Colonic mucosa (tissue), 4 donors: ENCODE data around the gene ACTL6B. TPM values are rescaled to one million over a fixed set of nuclear protein-coding genes. Genes with fewer than 3 reads are reported as not detected.
A peak's percentile ranks its signal among the peaks of the same experiment; 100 is the strongest.

Experiments used
- DNase-seq: peaks from one replicate; pipeline ENCODE4 v3.0.0-alpha.2; 2020
- H3K27ac ChIP-seq: fragments of 200-600 bp; one replicate; pipeline ENCODE4 v1.8.0; 2021
- H3K27me3 ChIP-seq: fragments of 200-600 bp; one replicate; pipeline ENCODE4 v1.8.0; 2021
- H3K36me3 ChIP-seq: fragments of 200-600 bp; one replicate; pipeline ENCODE4 v1.8.0; 2021
- H3K4me1 ChIP-seq: fragments of 200-600 bp; one replicate; pipeline ENCODE4 v1.8.0; 2021; ENCODE audit warnings: mild to moderate bottlenecking
- H3K4me3 ChIP-seq: fragments of 200-600 bp; one replicate; pipeline ENCODE4 v1.8.0; 2021
- H3K9ac ChIP-seq, 2 donors: one replicate each; pipeline ENCODE4 v1.7.0; 2013; ENCODE audit warnings: control low read depth in 2 of 2, low read depth in 2 of 2, low read length in 2 of 2
- H3K9me3 ChIP-seq: fragments of 200-600 bp; one replicate; pipeline ENCODE4 v1.8.0; 2021
- CTCF ChIP-seq: fragments of 200-600 bp; IDR thresholded peaks from one replicate; pipeline ENCODE4 v1.8.0; 2022; ENCODE audit warnings: antibody characterized with exemption, mild to moderate bottlenecking
- intact Hi-C: fragments of 100-400 bp; cut with DNase I; formaldehyde crosslinking; loops from one replicate; pipeline ENCODE4 v1.14.1; 2022
- total RNA-seq, 2 donors: library from RNA; stranded (reverse); fragmentation: NEBNext Ultra II Directional in 1 of 2; extraction: Animal tissue kit (Norgen Biotek cat#: 25700) in 1 of 2; gene quantifications; one replicate each; pipeline ENCODE4 v1.2.1, GENCODE V29; 2021
- donor health status: healthy.
- donor health status: DM: no; HTN: no; CAD: no.
- donor health status: DM: no; HTN: no; CAD: no.

ACTL6B gene
- total RNA-seq, 2 donors from 2014 or later = 0.29 TPM; not detected in 1

DNA sequence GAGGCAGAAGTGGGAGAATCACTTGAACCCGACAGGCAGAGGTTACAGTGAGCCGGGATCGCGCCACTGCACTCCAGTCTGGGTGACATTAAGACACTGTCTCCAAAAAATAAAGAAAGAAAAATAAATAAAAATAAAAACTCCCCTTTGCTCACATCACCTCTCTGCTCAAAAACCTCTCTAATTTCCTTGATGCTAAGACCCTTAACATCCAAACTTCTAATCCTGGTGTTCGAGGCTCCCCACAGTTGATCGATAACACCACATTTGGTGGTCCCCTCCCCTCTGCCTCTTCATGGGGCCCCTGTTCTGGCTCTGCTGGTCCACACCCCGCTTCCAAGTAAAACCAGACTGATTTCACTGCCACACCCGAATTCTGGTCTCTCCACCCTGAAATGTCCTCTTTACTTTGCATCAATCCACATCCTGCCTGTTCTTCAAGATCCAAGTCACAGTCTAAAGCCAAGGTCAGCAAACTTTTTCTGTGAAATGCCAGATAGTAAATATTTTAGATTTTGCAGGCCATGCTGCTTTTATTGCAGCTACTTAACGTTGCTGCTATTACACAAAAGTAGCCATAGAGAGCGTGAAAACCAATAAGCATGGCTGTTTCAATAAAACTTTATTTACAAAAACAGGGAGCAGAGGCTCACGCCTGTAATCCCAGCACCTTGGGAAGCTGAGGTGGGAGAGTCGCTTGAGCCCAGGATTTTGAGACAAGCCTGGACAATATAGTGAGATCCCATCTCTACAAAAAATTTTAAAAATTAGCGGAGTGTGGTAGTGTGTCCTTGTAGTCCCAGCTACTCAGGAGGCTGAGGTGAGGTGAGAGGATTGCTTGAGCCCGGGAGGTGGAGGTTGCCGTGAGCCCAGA lies 32.1 kb downstream of the ACTL6B start:
- Histone ChIP-seq H3K27ac (no peak overlapping the region), H3K9me3 (no peaks in the 10 kb centered on the region), H3K36me3 (no peaks in the 10 kb centered on the region), H3K27me3 (no peaks in the 10 kb centered on the region), H3K9ac (peak overlapping the region in 1 of 2 donors; percentile 12), H3K4me1 (no peaks in the 10 kb centered on the region), H3K4me3 (no peak overlapping the region)
- DNase-seq = no peak
- TF ChIP-seq CTCF = no peak
- intact Hi-C loops = no loop called here

- no peak for TF ChIP-seq CTCF
- Histone ChIP-seq H3K9ac (no peak overlapping the region), H3K4me3 (no peak overlapping the region), H3K36me3 (no peaks in the 10 kb centered on the region), H3K4me1 (no peaks in the 10 kb centered on the region), H3K27ac (no peak overlapping the region), H3K27me3 (no peaks in the 10 kb centered on the region), H3K9me3 (no peaks in the 10 kb centered on the region)
- DNase-seq = no peak
- intact Hi-C loops = no loop called here
These were observed 34.7 kb downstream of the ACTL6B start for GRCh38 chr7:100621554-100621953.

- TF ChIP-seq CTCF = no peak
- H3K9me3 ChIP-seq = no peaks in the 10 kb centered on the region
- no peaks in the 10 kb centered on the region for H3K4me1 ChIP-seq
- no peaks in the 10 kb centered on the region for H3K36me3 ChIP-seq
- H3K4me3 ChIP-seq = no peak overlapping the region
- no peak for DNase-seq
- H3K27me3 ChIP-seq = no peaks in the 10 kb centered on the region
- H3K27ac ChIP-seq = no peak overlapping the region
- intact Hi-C loops = no loop called here
- H3K9ac ChIP-seq = no peak overlapping the region
These were observed 35.4 kb downstream of the ACTL6B start for GRCh38 chr7:100620804-100621203.

DNA sequence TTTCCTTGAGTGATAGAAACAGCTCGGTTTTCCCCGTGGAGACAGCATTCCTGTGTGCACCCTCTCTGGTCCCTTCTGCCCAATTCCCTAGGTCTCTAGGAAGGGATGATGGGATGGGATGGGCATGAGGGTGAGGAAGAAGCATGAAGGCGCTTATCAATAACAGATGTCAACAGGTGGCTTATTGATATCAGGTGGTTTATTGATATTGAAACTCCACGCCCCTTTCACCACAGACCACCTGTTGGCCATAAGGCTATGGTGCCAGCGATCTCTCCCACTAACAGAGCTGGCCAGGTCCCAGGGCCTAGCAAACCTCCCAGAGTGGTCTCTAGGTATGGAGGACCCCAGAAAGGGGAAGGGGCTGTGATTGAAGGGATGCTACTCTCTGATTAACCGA lies 36.0 kb downstream of the ACTL6B start:
- Histone ChIP-seq H3K36me3 (no peaks in the 10 kb centered on the region), H3K9me3 (no peaks in the 10 kb centered on the region), H3K27me3 (no peaks in the 10 kb centered on the region), H3K9ac (no peak overlapping the region), H3K27ac (no peak overlapping the region), H3K4me3 (no peak overlapping the region), H3K4me1 (no peaks in the 10 kb centered on the region)
- no peak for DNase-seq
- no peak for TF ChIP-seq CTCF
- intact Hi-C loops = no loop called here

GRCh38 chr7:100614308-100614861 lies 41.9 kb downstream of the ACTL6B start:
- Histone ChIP-seq H3K4me3 (no peak overlapping the region), H3K9me3 (no peaks in the 10 kb centered on the region), H3K4me1 (no peaks in the 10 kb centered on the region), H3K27ac (no peak overlapping the region), H3K9ac (no peak overlapping the region), H3K27me3 (no peaks in the 10 kb centered on the region), H3K36me3 (no peaks in the 10 kb centered on the region)
- intact Hi-C loops = no loop called here
- no peak for DNase-seq
- TF ChIP-seq CTCF = no peak
